SK-N-SH (cell line): ENCODE data around the gene HSPA4. TPM values are rescaled to one million over a fixed set of nuclear protein-coding genes. Genes with fewer than 3 reads are reported as not detected.

Source experiments
- CTCF ChIA-PET: fragments of 300-600, 350-600 bp; formaldehyde crosslinking; extraction: SDS; loops from one replicate; lab custom pipeline; 2021; lab: Yijun Ruan, JAX
- POLR2A ChIA-PET: fragments of 350-600 bp; sonication (Branson Sonifier 250); formaldehyde crosslinking; extraction: SDS; loops from one replicate; lab custom pipeline; 2020; ENCODE audit warnings: antibody characterized with exemption, inconsistent platforms; lab: Yijun Ruan, JAX
- DNase-seq: peaks from one replicate; pipeline ENCODE4 v3.0.0; 2012
- H2AFZ ChIP-seq: fragments of 200-600 bp; sonication (generic); 2 replicates; pipeline ENCODE4 v1.8.1; 2016; ENCODE audit warnings: antibody characterized with exemption, mild to moderate bottlenecking, low read depth
- H3F3A ChIP-seq: fragments of 200-600 bp; sonication (generic); replicated peaks from 2 replicates; pipeline ENCODE3; 2016; ENCODE audit warnings: antibody characterized with exemption, mild to moderate bottlenecking; ENCODE audit not compliant: insufficient read depth
- H3K27ac ChIP-seq, 2 experiments: fragments of 200-500 bp in 1 of 2; fragments of 200-600 bp in 1 of 2; sonication (Bioruptor generic) in 1 of 2; sonication (generic), shearing (Covaris generic) in 1 of 2; 2 replicates each; pipeline versions ENCODE4 v1.5.1 to v1.6.1; 2014 to 2016; ENCODE audit warnings: low read depth in 2 of 2, inconsistent platforms in 1 of 2, low read length in 1 of 2, mild to moderate bottlenecking in 1 of 2, mixed read lengths in 1 of 2
- H3K27me3 ChIP-seq: fragments of 200-600 bp; sonication (generic), shearing (Covaris generic); 2 replicates; pipeline ENCODE4 v1.6.1; 2016; ENCODE audit warnings: mixed run types; ENCODE audit not compliant: insufficient read depth
- H3K36me3 ChIP-seq, 2 experiments: fragments of 200-500 bp in 1 of 2; fragments of 200-600 bp in 1 of 2; sonication (Bioruptor generic) in 1 of 2; sonication (generic) in 1 of 2; replicated peaks in 1 of 2; 2 replicates each; pipeline versions ENCODE3 to v1.5.1; 2014 to 2016; ENCODE audit warnings: low read length in 1 of 2, mild to moderate bottlenecking in 1 of 2; ENCODE audit not compliant: insufficient read depth in 2 of 2, control insufficient read depth in 1 of 2
- H3K4me1 ChIP-seq, 2 experiments: fragments of 200-500 bp in 1 of 2; fragments of 200-600 bp in 1 of 2; sonication (Bioruptor generic) in 1 of 2; sonication (generic), shearing (Covaris generic) in 1 of 2; 2 replicates each; pipeline versions ENCODE4 v1.5.1 to v1.6.1; 2014 to 2016; ENCODE audit warnings: low read depth in 1 of 2, low read length in 1 of 2, mixed run types in 1 of 2; ENCODE audit not compliant: insufficient read depth in 2 of 2, control insufficient read depth in 1 of 2
- H3K4me2 ChIP-seq: fragments of 200-600 bp; sonication (generic), shearing (Covaris generic); 2 replicates; pipeline ENCODE4 v1.6.1; 2017; ENCODE audit warnings: mixed run types
- H3K4me3 ChIP-seq, 2 experiments: fragments of 200-500 bp in 1 of 2; fragments of 200-600 bp in 1 of 2; sonication (Bioruptor generic) in 1 of 2; sonication (generic), shearing (Covaris generic) in 1 of 2; 2 replicates each; pipeline versions ENCODE4 v1.5.1 to v1.8.1; 2014 to 2016; ENCODE audit warnings: low read depth in 2 of 2, inconsistent platforms in 1 of 2, low read length in 1 of 2, mild to moderate bottlenecking in 1 of 2, mixed read lengths in 1 of 2, moderate library complexity in 1 of 2
- H3K79me2 ChIP-seq: fragments of 200-600 bp; sonication (generic); 2 replicates; pipeline ENCODE4 v1.8.1; 2017; ENCODE audit warnings: mild to moderate bottlenecking; ENCODE audit not compliant: insufficient read depth
- H3K9ac ChIP-seq: fragments of 200-600 bp; sonication (generic); 2 replicates; pipeline ENCODE4 v1.6.1; 2017; ENCODE audit warnings: mixed run types
- H3K9me2 ChIP-seq: fragments of 200-600 bp; sonication (generic); 2 replicates; pipeline ENCODE4 v1.6.1; 2017; ENCODE audit warnings: mixed run types
- H3K9me3 ChIP-seq: fragments of 200-600 bp; sonication (generic); 2 replicates; pipeline ENCODE4 v1.6.1; 2017; ENCODE audit warnings: mixed run types, mild to moderate bottlenecking, moderate library complexity
- H4K20me1 ChIP-seq: fragments of 200-600 bp; sonication (generic); 2 replicates; pipeline ENCODE4 v1.6.1; 2017; ENCODE audit warnings: mild to moderate bottlenecking, mixed run types; ENCODE audit not compliant: insufficient read depth
- CHD2 ChIP-seq: fragments of 150-350 bp; IDR thresholded peaks from 2 replicates; pipeline ENCODE4 v1.6.1; 2018; ENCODE audit warnings: low read length; ENCODE audit not compliant: partially characterized antibody
- ELF1 ChIP-seq: IDR thresholded peaks from 2 replicates; pipeline ENCODE4 v1.4.0; 2012
- EZH2phosphoT487 ChIP-seq: fragments of 200-600 bp; sonication (generic); IDR thresholded peaks from 2 replicates; pipeline ENCODE4 v1.6.1; 2017; ENCODE audit warnings: low read depth, mixed run types, mild to moderate bottlenecking, antibody characterized with exemption, moderate library complexity, borderline replicate concordance
- FOXJ3 ChIP-seq: sonication (generic); formaldehyde crosslinking; IDR thresholded peaks from 2 replicates; pipeline ENCODE4 v1.5.1; 2020; ENCODE audit warnings: mild to moderate bottlenecking, missing genetic modification reagents
- FOXM1 ChIP-seq: IDR thresholded peaks from 2 replicates; pipeline ENCODE4 v1.4.0; 2012; ENCODE audit warnings: low read depth, mild to moderate bottlenecking
- GATA2 ChIP-seq: sonication (generic); formaldehyde crosslinking; IDR thresholded peaks from 2 replicates; pipeline ENCODE4 v1.5.0; 2020; ENCODE audit warnings: mild to moderate bottlenecking, missing genetic modification reagents
- IRF3 ChIP-seq: fragments of 150-350 bp; IDR thresholded peaks from 2 replicates; pipeline ENCODE4 v1.6.1; 2016; ENCODE audit warnings: mild to moderate bottlenecking, low read depth, low read length
- JUND ChIP-seq: IDR thresholded peaks from 2 replicates; pipeline ENCODE4 v1.4.0; 2012
- MAX ChIP-seq: IDR thresholded peaks from 2 replicates; pipeline ENCODE4 v1.4.0; 2012; ENCODE audit warnings: low read depth
- MEF2A ChIP-seq: IDR thresholded peaks from 2 replicates; pipeline ENCODE4 v1.4.0; 2012; ENCODE audit warnings: low read depth, borderline replicate concordance
- MXI1 ChIP-seq: IDR thresholded peaks from 2 replicates; pipeline ENCODE4 v1.6.1; 2012; ENCODE audit warnings: mild to moderate bottlenecking, low read depth, low read length, improper control_type of control experiment
- POLR2AphosphoS5 ChIP-seq: IDR thresholded peaks from 2 replicates; pipeline ENCODE4 v1.6.1; 2012; ENCODE audit warnings: low read depth, low read length
- RFX5 ChIP-seq: IDR thresholded peaks from 2 replicates; pipeline ENCODE4 v1.6.1; 2012; ENCODE audit warnings: mild to moderate bottlenecking, improper control_type of control experiment, low read length
- SIN3A ChIP-seq: IDR thresholded peaks from 2 replicates; pipeline ENCODE4 v1.6.1; 2012; ENCODE audit warnings: low read depth, mild to moderate bottlenecking, low read length, moderate library complexity, borderline replicate concordance
- SMC3 ChIP-seq: IDR thresholded peaks from 2 replicates; pipeline ENCODE4 v1.6.1; 2012; ENCODE audit warnings: low read depth, low read length, improper control_type of control experiment
- TAF1 ChIP-seq: IDR thresholded peaks from 2 replicates; pipeline ENCODE4 v1.6.1; 2012; ENCODE audit warnings: low read depth, mild to moderate bottlenecking, low read length, moderate library complexity, borderline replicate concordance
- TEAD4 ChIP-seq: IDR thresholded peaks from 2 replicates; pipeline ENCODE4 v1.4.0; 2012; ENCODE audit warnings: mild to moderate bottlenecking, borderline replicate concordance; ENCODE audit not compliant: insufficient read depth
- ZBTB33 ChIP-seq: IDR thresholded peaks from 2 replicates; pipeline ENCODE4 v1.4.0; 2012; ENCODE audit warnings: low read depth, borderline replicate concordance
- WGBS: methylation state at CpG from one replicate; pipeline ENCODE4 v1.1.6; 2017; ENCODE audit warnings: low lambda C conversion rate; 5-methylcytosine and 5-hydroxymethylcytosine counted together
- polyA plus RNA-seq, 3 experiments: library from polyadenylated mRNA; depleted of rRNA; stranded (reverse); fragments of >200 nt; gene quantifications; 2 replicates each; pipeline ENCODE4 v1.2.3, GENCODE V29; 2012

Gene HSPA4
- polyA plus RNA-seq, 1 of the 3 experiments (the other 2 are of a cell fraction): 18.8 TPM

DNA sequence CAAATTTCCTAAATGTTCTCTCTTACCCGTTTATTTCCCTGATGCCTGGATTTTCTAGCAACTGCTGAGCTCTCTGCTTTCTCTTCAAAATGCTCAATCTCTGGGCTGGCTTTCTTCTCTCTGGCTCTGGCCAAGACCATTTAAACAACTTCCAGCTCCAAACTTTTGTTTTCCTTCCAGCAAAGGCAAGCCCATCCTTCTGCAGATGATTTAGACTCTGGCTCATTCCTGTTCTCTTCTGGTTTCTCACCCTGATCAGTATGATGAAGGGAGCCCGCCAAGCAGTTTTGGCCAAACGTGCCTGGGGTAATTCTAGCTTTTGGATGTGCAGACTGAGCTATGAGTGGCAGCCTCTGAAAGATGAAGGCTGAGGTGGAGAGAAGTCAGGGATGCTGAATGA lies 78.1 kb downstream of the HSPA4 start:
- no peaks in the 10 kb centered on the region for H4K20me1 ChIP-seq
- H2AFZ ChIP-seq: no peak overlapping the region
- no peak for DNase-seq
- H3K36me3 ChIP-seq: no peaks in the 10 kb centered on the region
- H3K27ac ChIP-seq: peak overlapping the region in 1 of 2 experiments; percentile 68; a peak in 1 of 4 replicates
- no peak overlapping the region for H3K4me2 ChIP-seq
- TF ChIP-seq SIN3A: no peak
- no peak for TF ChIP-seq SMC3
- no peak for TF ChIP-seq FOXM1
- TF ChIP-seq EZH2phosphoT487: no peak
- no peak for TF ChIP-seq IRF3
- no peaks in the 10 kb centered on the region for H3K9me2 ChIP-seq
- POLR2A ChIA-PET: no interaction called here
- no peak overlapping the region for H3K4me3 ChIP-seq
- CTCF ChIA-PET: interaction anchor here (1.0 to 5.0 kb wide), 5 partner anchors 19 to 415 kb away, joined by 3 to 26 read pairs (median 9); no protein-coding TSS in a partner anchor
- H3K4me1 ChIP-seq: peaks cover 0 to 12% of the 10 kb centered on the region in 2 experiments; a peak in 2 of 4 replicates
- H3K27me3 ChIP-seq: no peaks in the 10 kb centered on the region; the same call in 1 of the 2 replicates
- no peaks in the 10 kb centered on the region for H3F3A ChIP-seq
- 67% methylated on average over 3 of the region's 3 CpGs for WGBS
- no peak overlapping the region for H3K9ac ChIP-seq
- no peaks in the 10 kb centered on the region for H3K79me2 ChIP-seq
- no peaks in the 10 kb centered on the region for H3K9me3 ChIP-seq

- no peaks in the 10 kb centered on the region for H3K9me3 ChIP-seq
- H3K4me2 ChIP-seq: no peak overlapping the region
- H3K27me3 ChIP-seq: no peaks in the 10 kb centered on the region; the same call in 1 of the 2 replicates
- H3K4me1 ChIP-seq: peaks cover 0 to 12% of the 10 kb centered on the region in 2 experiments; a peak in 2 of 4 replicates
- no peak overlapping the region for H3K9ac ChIP-seq
- H3K9me2 ChIP-seq: no peaks in the 10 kb centered on the region
- no peaks in the 10 kb centered on the region for H3K36me3 ChIP-seq
- no peak overlapping the region for H3K27ac ChIP-seq
- H3F3A ChIP-seq: no peaks in the 10 kb centered on the region
- H3K79me2 ChIP-seq: no peaks in the 10 kb centered on the region
- DNase-seq: no peak
- no peak for TF ChIP-seq GATA2
- TF ChIP-seq FOXM1: no peak
- no peak for TF ChIP-seq SMC3
- TF ChIP-seq TAF1: no peak
- no peak for TF ChIP-seq EZH2phosphoT487
- TF ChIP-seq, all 33 proteins: peak for 0
- Histone ChIP-seq H4K20me1 (no peaks in the 10 kb centered on the region), H3K4me3 (no peak overlapping the region), H2AFZ (no peak overlapping the region)
- ChIA-PET POLR2A (no interaction called here), CTCF (interaction anchor here (1.0 to 5.0 kb wide), 5 partner anchors 20 to 414 kb away, joined by 3 to 26 read pairs (median 9); no protein-coding TSS in a partner anchor)
- 64% methylated on average over 8 of the region's 8 CpGs for WGBS
Measured at GRCh38 chr5:133130387-133131118, 78.7 kb downstream of the HSPA4 start.

GRCh38 chr5:133132717-133133116 lies 80.9 kb downstream of the HSPA4 start:
- Histone ChIP-seq H3F3A (no peaks in the 10 kb centered on the region), H3K9me2 (no peaks in the 10 kb centered on the region), H4K20me1 (no peaks in the 10 kb centered on the region), H3K9me3 (no peaks in the 10 kb centered on the region), H3K4me2 (no peak overlapping the region), H3K4me3 (no peak overlapping the region), H3K36me3 (no peaks in the 10 kb centered on the region), H3K79me2 (no peaks in the 10 kb centered on the region), H3K27ac (no peak overlapping the region), H2AFZ (no peak overlapping the region), H3K4me1 (peaks cover 0 to 12% of the 10 kb centered on the region in 2 experiments; a peak in 2 of 4 replicates), H3K27me3 (no peaks in the 10 kb centered on the region; the same call in 1 of the 2 replicates), H3K9ac (no peak overlapping the region)
- DNase-seq: no peak
- ChIA-PET POLR2A (no interaction called here), CTCF (interaction anchor here (0.8 to 1.6 kb wide), 2 partner anchors 18 to 115 kb away, joined by 3 read pairs; no protein-coding TSS in a partner anchor)
- WGBS: 34% methylated on average over 2 of the region's 2 CpGs
- no peak for TF ChIP-seq MXI1
- no peak for TF ChIP-seq CHD2
- no peak for TF ChIP-seq TEAD4
- no peak for TF ChIP-seq FOXJ3 (CRISPR knock-in tag)
- no peak for TF ChIP-seq RFX5
- TF ChIP-seq POLR2AphosphoS5: no peak
- TF ChIP-seq JUND: no peak
- no peak for TF ChIP-seq MEF2A
- no peak for TF ChIP-seq FOXM1
- no peak for TF ChIP-seq ELF1
- TF ChIP-seq ZBTB33: no peak
- no peak for TF ChIP-seq MAX
